ENCODE data around the gene CAMK2D.

Gene CAMK2D

GRCh38 chr4:113643505-113643904 lies 118.0 kb downstream of the CAMK2D start:
- DNase-seq (ENCODE audit: low read depth in 2 of 3, low spot score in 2 of 3) = no peak

DNA sequence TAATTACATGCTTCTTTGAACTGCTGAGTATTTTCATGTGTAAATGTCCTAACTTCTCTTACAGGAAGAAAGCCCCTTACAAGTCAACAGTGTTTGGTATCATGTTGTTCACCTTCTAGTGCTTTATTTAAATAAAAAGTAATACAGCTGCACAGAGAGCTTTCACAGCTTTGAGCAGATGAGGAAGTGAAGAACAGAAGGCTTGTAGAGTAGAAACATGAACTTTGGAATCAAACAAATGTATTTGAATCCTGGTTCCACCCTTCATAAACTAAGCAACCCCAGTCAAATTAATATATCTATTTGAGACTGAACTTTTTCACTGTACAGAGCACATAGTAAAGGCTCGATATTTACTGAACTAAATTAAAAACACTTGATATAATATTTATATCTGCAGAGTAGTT lies 120.5 kb downstream of the CAMK2D start:
- DNase-seq (ENCODE audit: low read depth in 2 of 3, low spot score in 2 of 3) = no peak

DNA sequence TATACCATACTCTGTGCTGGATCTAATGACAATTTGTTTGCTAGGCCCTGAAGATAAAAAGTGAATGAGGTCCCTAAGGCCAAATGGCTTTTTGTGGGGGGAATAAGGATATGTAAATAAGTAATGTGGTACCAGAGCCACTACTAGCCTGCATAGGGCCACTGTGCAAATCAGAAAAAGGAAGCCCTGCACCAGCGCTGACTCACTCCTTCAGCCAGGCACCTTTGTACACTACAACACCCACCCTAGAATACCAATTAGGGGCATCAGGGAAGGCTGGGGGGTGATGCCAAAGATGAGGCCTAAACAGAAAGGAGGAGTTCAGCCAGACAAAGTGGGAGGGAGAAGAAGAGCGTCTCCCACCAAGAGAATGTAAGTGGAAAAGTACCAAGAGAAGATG lies 122.2 kb downstream of the CAMK2D start:
- DNase-seq (ENCODE audit: low read depth in 2 of 3, low spot score in 2 of 3) = no peak

- DNase-seq (ENCODE audit: low read depth in 2 of 3, low spot score in 2 of 3) = no peak
Measured at GRCh38 chr4:113638562-113638832, 123.0 kb downstream of the CAMK2D start.

DNA sequence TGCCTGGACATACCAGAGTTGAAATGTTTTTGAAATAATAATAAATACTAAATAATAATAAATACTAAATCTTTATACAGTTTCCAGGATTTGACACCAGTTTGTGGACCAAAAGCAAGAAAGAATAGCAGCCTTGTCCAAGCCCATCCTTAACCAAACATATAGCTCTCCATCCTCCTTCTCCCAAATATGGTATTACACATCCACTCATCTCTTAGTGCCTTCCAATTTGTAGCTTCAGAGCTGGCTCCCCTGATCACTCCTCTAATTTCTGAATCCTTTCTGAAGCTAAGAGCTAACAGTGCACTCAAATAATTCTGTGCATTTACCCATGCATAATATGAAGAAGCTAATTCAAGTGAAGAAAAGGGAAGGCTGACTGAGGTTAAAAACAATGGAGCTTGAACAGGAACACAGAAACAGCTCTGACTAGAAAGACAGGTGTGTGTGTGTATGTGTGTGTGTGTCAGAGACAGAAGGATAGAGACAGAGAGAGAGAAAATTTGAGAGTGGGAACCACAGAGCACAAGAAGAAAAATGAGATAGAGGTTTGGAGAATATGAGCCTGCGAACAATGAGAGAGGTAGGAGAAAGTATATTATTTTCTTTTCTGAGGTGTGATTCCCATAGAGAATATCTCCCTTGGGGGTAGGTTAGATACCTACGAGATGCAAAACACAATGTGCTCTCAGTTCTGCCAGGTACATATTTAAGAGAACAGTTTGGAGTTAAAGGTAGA lies 123.5 kb downstream of the CAMK2D start:
- no peak for DNase-seq (ENCODE audit: low read depth in 2 of 3, low spot score in 2 of 3)

- DNase-seq (ENCODE audit: low read depth in 2 of 3, low spot score in 2 of 3) = no peak
Measured at GRCh38 chr4:113637363-113637762, 124.2 kb downstream of the CAMK2D start.

DNA sequence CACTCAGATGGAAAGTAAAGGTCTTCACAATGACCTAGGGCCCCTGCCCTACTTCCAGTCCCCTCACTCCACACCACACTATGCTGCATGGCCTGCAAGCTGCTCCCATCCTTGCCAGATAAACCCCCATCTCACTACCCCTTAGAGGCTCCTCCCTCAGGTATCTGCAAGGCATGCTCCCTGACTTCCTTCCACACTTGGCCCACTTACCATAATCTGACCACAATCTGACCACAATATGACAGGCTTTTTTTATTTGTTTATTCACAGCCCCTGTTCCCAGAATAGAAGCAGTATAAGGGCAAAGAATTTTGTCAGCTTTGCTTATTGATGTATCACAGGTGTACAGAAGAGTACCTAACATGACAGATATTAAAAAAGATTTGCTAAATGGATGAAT lies 124.7 kb downstream of the CAMK2D start:
- DNase-seq (ENCODE audit: low read depth in 2 of 3, low spot score in 2 of 3) = no peak

GRCh38 chr4:113636438-113636818 lies 125.1 kb downstream of the CAMK2D start:
- no peak for DNase-seq (ENCODE audit: low read depth in 2 of 3, low spot score in 2 of 3)

- no peak for DNase-seq (ENCODE audit: low read depth in 2 of 3, low spot score in 2 of 3)
Measured at GRCh38 chr4:113635739-113636437, 125.7 kb downstream of the CAMK2D start.

- no peak for DNase-seq (ENCODE audit: low read depth in 2 of 3, low spot score in 2 of 3)
Measured at GRCh38 chr4:113634081-113634969, 127.2 kb downstream of the CAMK2D start.

- DNase-seq (ENCODE audit: low read depth in 2 of 3, low spot score in 2 of 3) = no peak
Measured at GRCh38 chr4:113633467-113633866, 128.1 kb downstream of the CAMK2D start.

DNA sequence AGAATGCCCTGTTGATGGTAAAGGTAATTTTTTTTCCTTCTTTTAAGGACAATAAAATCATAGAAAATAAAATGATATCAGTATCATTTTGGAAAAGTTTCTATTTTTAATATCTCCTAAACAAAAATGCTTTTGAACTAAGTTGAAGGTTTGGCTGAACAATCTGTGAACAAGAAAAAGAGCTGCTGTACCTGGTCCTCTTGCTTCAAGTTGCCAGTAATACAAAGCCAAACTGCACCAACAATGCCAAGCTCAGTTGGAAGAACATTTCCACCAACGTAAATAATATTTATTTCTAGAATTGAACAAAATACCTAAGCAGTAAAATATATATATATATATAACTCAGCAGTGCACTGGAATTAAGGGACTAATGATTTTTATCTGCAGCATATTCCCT lies 132.8 kb downstream of the CAMK2D start:
- DNase-seq (ENCODE audit: low read depth in 2 of 3, low spot score in 2 of 3) = no peak

DNA sequence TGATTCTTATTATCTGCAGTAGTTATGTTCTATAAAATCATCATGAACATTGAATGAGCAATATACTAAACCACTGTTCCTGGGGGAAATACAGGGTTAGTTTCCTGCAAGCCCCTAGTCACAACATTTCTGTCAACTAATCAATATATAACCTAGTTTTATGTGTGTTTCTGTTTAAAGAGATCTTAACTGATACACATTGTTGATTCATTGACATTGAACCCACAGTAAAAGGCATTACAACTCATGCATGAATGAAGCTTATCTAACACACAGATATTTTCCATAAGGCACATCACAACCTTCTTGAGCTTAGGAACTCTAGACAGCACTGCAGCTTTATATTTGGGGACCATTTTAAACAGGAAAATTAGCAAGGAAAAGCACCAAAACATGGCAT lies 134.2 kb downstream of the CAMK2D start:
- DNase-seq (ENCODE audit: low read depth in 2 of 3, low spot score in 2 of 3) = no peak

GRCh38 chr4:113625902-113626301 lies 135.6 kb downstream of the CAMK2D start:
- no peak for DNase-seq (ENCODE audit: low read depth in 2 of 3, low spot score in 2 of 3)

DNA sequence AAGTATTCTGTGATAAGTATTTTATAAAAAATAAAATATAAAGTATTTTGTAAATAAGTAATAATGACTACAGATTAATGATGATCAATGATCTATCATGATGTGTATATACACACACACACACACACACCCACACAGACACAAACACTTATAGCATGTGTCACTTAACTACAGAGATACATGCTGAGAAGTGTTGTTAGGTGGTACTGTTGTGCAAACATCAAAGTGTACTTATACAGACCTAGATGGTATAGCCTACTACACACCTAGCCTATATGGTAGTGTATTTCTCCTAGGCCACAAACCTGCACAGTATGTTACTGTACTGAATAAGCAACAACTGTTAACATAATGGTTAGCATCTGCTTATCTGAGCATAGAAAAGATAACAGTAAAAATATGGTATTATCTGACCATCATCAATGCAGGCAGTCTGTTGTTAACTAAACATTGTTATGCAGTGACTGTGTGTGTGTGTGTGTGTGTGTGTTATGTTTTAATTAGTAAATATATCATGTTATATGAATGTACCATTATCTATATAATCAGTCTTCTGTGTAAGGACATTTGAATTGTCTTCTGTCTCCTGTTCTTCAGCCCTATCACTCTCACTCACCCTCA lies 138.2 kb downstream of the CAMK2D start:
- DNase-seq (ENCODE audit: low read depth in 2 of 3, low spot score in 2 of 3) = no peak

DNA sequence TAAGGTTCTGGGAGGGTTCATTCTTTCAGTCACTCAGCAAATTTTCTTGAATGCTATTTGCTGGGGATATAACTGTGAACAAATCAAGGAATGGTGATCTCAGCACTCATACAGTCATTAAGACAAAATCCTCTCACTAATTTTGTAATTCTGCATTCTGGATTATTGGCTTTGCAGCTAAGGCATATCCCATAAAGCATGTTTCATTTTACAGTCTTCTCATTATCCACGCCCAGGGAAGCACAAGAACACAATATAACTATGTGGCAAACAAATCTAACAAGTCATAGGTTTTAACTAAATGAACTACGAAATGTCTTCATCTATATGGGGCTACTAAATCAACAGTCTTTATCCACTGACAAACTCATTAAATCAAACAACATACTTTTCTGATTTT lies 139.9 kb downstream of the CAMK2D start:
- DNase-seq (ENCODE audit: low read depth in 2 of 3, low spot score in 2 of 3) = no peak

DNA sequence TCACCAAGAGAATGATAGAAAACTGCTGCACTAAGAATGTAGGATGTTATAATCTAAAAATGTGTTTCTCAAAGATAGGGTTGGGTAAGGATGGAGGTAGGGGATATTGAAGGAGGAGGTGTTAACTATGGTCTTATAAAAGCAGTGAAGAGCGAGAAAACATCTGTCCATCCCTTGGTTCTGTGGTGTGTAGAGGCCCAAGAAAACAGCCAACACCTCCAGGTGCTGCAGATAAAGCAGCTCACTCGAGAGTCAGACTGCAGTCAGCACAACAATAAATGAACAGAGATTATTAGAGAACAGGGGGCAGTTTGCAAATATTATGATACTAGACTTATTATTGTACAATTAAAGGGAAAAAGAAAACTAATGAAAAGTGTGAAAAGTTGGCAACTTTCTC lies 141.5 kb downstream of the CAMK2D start:
- no peak for DNase-seq (ENCODE audit: low read depth in 2 of 3, low spot score in 2 of 3)

- no peak for DNase-seq (ENCODE audit: low read depth in 2 of 3, low spot score in 2 of 3)
Measured at GRCh38 chr4:113619526-113619925, 142.0 kb downstream of the CAMK2D start.

- DNase-seq (ENCODE audit: low read depth in 2 of 3, low spot score in 2 of 3) = no peak
Measured at GRCh38 chr4:113618205-113618604, 143.3 kb downstream of the CAMK2D start.

- no peak for DNase-seq (ENCODE audit: low read depth in 2 of 3, low spot score in 2 of 3)
Measured at GRCh38 chr4:113617195-113617594, 144.3 kb downstream of the CAMK2D start.

- DNase-seq (ENCODE audit: low read depth in 2 of 3, low spot score in 2 of 3) = no peak
Measured at GRCh38 chr4:113616443-113616842, 145.1 kb downstream of the CAMK2D start.

GRCh38 chr4:113614414-113614813 lies 147.1 kb downstream of the CAMK2D start:
- DNase-seq (ENCODE audit: low read depth in 2 of 3, low spot score in 2 of 3) = no peak
